Kidney (tissue), 14 donors: ENCODE results near the gene GPC5. TPM values are rescaled to one million over a fixed set of nuclear protein-coding genes. Genes with fewer than 3 reads are reported as not detected.

Source experiments
- DNase-seq, 5 donors: peaks; one replicate each; pipeline ENCODE4 v3.0.0-alpha.2; 2013 to 2020
- FAIRE-seq: peaks from 2 replicates; lab custom pipeline; 2012; peaks lifted over from hg19 to GRCh38; lab: Jason Lieb, UNC
- H3K27ac ChIP-seq, 2 donors: one replicate each; pipeline ENCODE4 v1.7.0; 2013; ENCODE audit warnings: low read depth in 2 of 2, low read length in 2 of 2, inconsistent platforms in 1 of 2
- H3K27me3 ChIP-seq: one replicate; pipeline ENCODE4 v1.7.1; 2013; ENCODE audit warnings: low read length, inconsistent platforms; ENCODE audit not compliant: control insufficient read depth, insufficient read depth
- H3K36me3 ChIP-seq, 3 donors: one replicate each; pipeline versions ENCODE4 v1.7.0 to v1.7.1; 2013; ENCODE audit warnings: low read length in 3 of 3, control low read depth in 1 of 3, inconsistent platforms in 1 of 3; ENCODE audit not compliant: insufficient read depth in 3 of 3, control insufficient read depth in 2 of 3
- H3K4me1 ChIP-seq, 3 donors: one replicate each; pipeline versions ENCODE4 v1.7.0 to v1.7.1; 2013; ENCODE audit warnings: low read length in 3 of 3, inconsistent platforms in 1 of 3, low read depth in 1 of 3; ENCODE audit not compliant: control insufficient read depth in 2 of 3, insufficient read depth in 2 of 3
- H3K4me3 ChIP-seq, 3 donors: one replicate each; pipeline versions ENCODE4 v1.7.0 to v1.8.1; 2013; ENCODE audit warnings: low read length in 3 of 3, control low read depth in 1 of 3, inconsistent platforms in 1 of 3
- H3K9ac ChIP-seq, 3 donors: one replicate each; pipeline versions ENCODE4 v1.7.0 to v1.7.1; 2013; ENCODE audit warnings: low read length in 3 of 3, control low read depth in 1 of 3, inconsistent platforms in 1 of 3
- H3K9me3 ChIP-seq, 3 donors: one replicate each; pipeline versions ENCODE4 v1.7.0 to v1.7.1; 2013; ENCODE audit warnings: low read length in 3 of 3, control low read depth in 1 of 3, inconsistent platforms in 1 of 3; ENCODE audit not compliant: control insufficient read depth in 2 of 3, insufficient read depth in 1 of 3
- intact Hi-C: fragments of 100-400 bp; cut with DNase I; formaldehyde crosslinking; loops from one replicate; pipeline ENCODE4 v1.11.1; 2022
- polyA plus RNA-seq: library from polyadenylated mRNA; stranded (reverse); fragments of 350-450 nt; fragmentation: Illumina TruSeq; extraction: RNeasy Lipid Tissue Mini Kit (QIAGEN cat#74804); gene quantifications from one replicate; pipeline ENCODE4 v1.2.3, GENCODE V29; 2014; ENCODE audit warnings: low read depth, low replicate concordance; ENCODE audit not compliant: insufficient read depth
- total RNA-seq: library from RNA; stranded (reverse); fragmentation: NEBNext Ultra II Directional; extraction: Animal tissue kit (Norgen Biotek cat#: 25700); gene quantifications from one replicate; pipeline ENCODE4 v1.2.1, GENCODE V29; 2021
- TF ChIP-seq, protein P1 (sequence below): IDR thresholded peaks from 3 replicates; pipeline ENCODE4 v1.5.1; 2012; ENCODE audit warnings: mild to moderate bottlenecking, moderate library complexity, borderline replicate concordance; ENCODE audit not compliant: insufficient read depth; ENCODE audit errors: extremely low read depth
- donor health status: control.
- donor health status: control.
- donor health status: control.
- donor health status: control.
- donor health status: control.
- donor health status: DM: yes; HTN: yes; CAD: no.
- donor health status: Normal renal cell carcinoma (clear cell type).

The GPC5 gene
- total and polyA plus RNA-seq, 2 donors from 2014 or later: 0.47 to 6.8 TPM

- H3K9me3 ChIP-seq: peaks cover 0 to 9% (median 0%) of the 10 kb centered on the region in 3 donors
- H3K27me3 ChIP-seq: no peaks in the 10 kb centered on the region
- no peak overlapping the region for H3K4me3 ChIP-seq
- H3K36me3 ChIP-seq: no peaks in the 10 kb centered on the region
- TF ChIP-seq, protein P1, sequence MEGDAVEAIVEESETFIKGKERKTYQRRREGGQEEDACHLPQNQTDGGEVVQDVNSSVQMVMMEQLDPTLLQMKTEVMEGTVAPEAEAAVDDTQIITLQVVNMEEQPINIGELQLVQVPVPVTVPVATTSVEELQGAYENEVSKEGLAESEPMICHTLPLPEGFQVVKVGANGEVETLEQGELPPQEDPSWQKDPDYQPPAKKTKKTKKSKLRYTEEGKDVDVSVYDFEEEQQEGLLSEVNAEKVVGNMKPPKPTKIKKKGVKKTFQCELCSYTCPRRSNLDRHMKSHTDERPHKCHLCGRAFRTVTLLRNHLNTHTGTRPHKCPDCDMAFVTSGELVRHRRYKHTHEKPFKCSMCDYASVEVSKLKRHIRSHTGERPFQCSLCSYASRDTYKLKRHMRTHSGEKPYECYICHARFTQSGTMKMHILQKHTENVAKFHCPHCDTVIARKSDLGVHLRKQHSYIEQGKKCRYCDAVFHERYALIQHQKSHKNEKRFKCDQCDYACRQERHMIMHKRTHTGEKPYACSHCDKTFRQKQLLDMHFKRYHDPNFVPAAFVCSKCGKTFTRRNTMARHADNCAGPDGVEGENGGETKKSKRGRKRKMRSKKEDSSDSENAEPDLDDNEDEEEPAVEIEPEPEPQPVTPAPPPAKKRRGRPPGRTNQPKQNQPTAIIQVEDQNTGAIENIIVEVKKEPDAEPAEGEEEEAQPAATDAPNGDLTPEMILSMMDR: no peak
- H3K27ac ChIP-seq: no peak overlapping the region
- intact Hi-C loops: no loop called here
- peaks cover 0 to 2% (median 1%) of the 10 kb centered on the region in 3 donors for H3K4me1 ChIP-seq
- FAIRE-seq (no peak), DNase-seq (peak in 2 of 5 donors; percentile 16 to 49)
- H3K9ac ChIP-seq: no peak overlapping the region
Measured at GRCh38 chr13:92843549-92843948, 1445.1 kb downstream of the GPC5 start.

DNA sequence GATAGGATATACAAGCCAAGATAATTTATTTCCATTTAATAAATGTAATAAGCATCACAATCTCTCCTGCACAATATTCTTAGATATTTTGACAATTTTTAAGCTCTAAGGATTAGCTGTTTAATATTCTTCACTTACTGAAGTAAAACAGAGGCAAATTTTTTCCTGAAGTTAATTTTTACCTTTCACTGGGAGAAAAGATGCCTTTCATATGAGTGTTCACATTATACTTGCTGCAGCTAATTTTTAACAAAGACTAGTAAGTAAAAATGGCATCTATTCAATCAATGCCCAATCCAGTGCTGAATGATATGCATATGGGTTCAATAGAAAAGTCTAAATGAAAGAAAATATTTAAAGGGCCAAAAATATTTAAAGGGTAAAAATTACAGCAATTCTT, 1451.0 kb downstream of the GPC5 start:
- Histone ChIP-seq H3K9ac (no peak overlapping the region), H3K4me3 (no peak overlapping the region), H3K27me3 (no peaks in the 10 kb centered on the region), H3K9me3 (no peaks in the 10 kb centered on the region), H3K4me1 (peaks cover 0 to 4% (median 0%) of the 10 kb centered on the region in 3 donors), H3K27ac (no peak overlapping the region), H3K36me3 (no peaks in the 10 kb centered on the region)
- DNase-seq (no peak), FAIRE-seq (no peak)
- intact Hi-C loops: no loop called here
- TF ChIP-seq, protein P1: no peak

DNA sequence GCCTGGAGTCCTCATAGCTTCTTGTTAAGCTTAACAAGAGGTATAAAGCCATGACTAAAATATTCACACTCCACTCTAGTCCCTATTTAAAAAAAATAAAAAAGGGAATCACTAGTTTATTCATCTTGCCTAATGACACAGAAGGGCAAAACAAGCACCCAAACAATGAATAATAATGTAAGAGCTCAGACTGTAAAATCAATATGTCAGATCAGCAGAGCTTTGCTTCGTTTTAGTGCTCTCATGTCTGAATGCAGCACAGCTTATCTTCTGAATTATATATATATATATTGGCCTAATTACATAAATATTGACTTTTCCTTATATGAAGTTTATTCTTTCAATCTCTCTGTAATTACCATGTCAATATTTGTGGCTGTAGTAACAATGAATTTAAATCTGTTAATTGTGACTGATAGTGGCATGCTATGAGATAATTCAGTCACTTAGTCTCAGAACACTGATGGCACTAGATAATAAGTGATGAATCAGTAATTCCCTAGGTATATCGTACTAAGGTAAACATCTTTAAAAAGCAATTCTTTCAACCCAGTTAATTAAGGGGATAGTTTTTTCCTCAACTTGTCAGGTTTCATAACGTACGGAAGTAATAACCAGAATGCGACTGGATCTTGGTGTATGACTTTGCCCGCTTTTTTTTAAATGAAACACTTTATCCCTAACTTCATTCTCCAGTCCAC, 1466.3 kb downstream of the GPC5 start:
- H3K27me3 ChIP-seq: no peaks in the 10 kb centered on the region
- H3K27ac ChIP-seq: no peak overlapping the region
- no peak overlapping the region for H3K4me3 ChIP-seq
- no peaks in the 10 kb centered on the region for H3K4me1 ChIP-seq
- no peak for DNase-seq
- FAIRE-seq: no peak
- H3K9me3 ChIP-seq: no peaks in the 10 kb centered on the region
- TF ChIP-seq, protein P1: no peak
- intact Hi-C loops: no loop called here
- H3K36me3 ChIP-seq: no peaks in the 10 kb centered on the region
- H3K9ac ChIP-seq: no peak overlapping the region
